Body of pancreas (tissue), 4 donors: ENCODE measurements around the gene OR10G3. TPM values are rescaled to one million over a fixed set of nuclear protein-coding genes. Genes with fewer than 3 reads are reported as not detected.

Experiments used
- ATAC-seq: fragments of 150-250 bp; one replicate; pipeline ENCODE4 v1.9.1; 2016
- DNase-seq, 4 donors: peaks; one replicate each; pipeline ENCODE4 v3.0.0-alpha.2; 2019
- H3K27ac ChIP-seq, 4 donors: fragments of 200-600 bp; sonication (generic); 1 replicate in 3 of 4; 2 replicates in 1 of 4; pipeline versions ENCODE4 v1.5.1 to v1.6.1; 2016 to 2019; ENCODE audit warnings: mild to moderate bottlenecking in 1 of 4, mixed read lengths in 1 of 4, moderate library complexity in 1 of 4
- H3K27me3 ChIP-seq, 2 donors: fragments of 200-600 bp; sonication (generic); one replicate each; pipeline ENCODE4 v1.6.0; 2016; ENCODE audit warnings: mild to moderate bottlenecking in 1 of 2
- H3K36me3 ChIP-seq, 2 donors: fragments of 200-600 bp; sonication (generic); replicated peaks in 1 of 2; 2 replicates each; pipeline ENCODE4 v1.5.1; 2016; ENCODE audit warnings: low read depth in 2 of 2; ENCODE audit not compliant: insufficient read depth in 1 of 2
- H3K4me1 ChIP-seq: fragments of 200-600 bp; sonication (generic); one replicate; pipeline ENCODE4 v1.6.0; 2016
- H3K4me3 ChIP-seq, 2 donors: fragments of 200-600 bp; sonication (generic); 1 replicate in 1 of 2; 2 replicates in 1 of 2; pipeline ENCODE4 v1.5.1; 2016 to 2019
- H3K9me3 ChIP-seq, 3 donors: fragments of 200-600 bp; sonication (generic); 1 replicate in 2 of 3; 2 replicates in 1 of 3; pipeline ENCODE4 v1.5.1; 2016
- CTCF ChIP-seq, 7 experiments: fragments of 450-650 bp in 4 of 7; fragments of 200-600 bp in 3 of 7; sonication (generic) in 3 of 7; IDR thresholded peaks; one replicate each; pipeline ENCODE4 v1.5.1; 2016 to 2019; ENCODE audit warnings: antibody characterized with exemption in 7 of 7
- POLR2A ChIP-seq, 3 donors: fragments of 450-650 bp; IDR thresholded peaks; one replicate each; pipeline ENCODE4 v1.6.1; 2016; ENCODE audit warnings: antibody characterized with exemption in 3 of 3, mild to moderate bottlenecking in 2 of 3
- WGBS, 2 donors: methylation state at CpG; one replicate each; pipeline ENCODE4 v1.1.5; 2017; 5-methylcytosine and 5-hydroxymethylcytosine counted together
- intact Hi-C: fragments of 100-400 bp; cut with DNase I; formaldehyde crosslinking; loops from one replicate; pipeline ENCODE4 v1.15.1; 2023
- total RNA-seq, 2 donors: library from RNA; depleted of rRNA; stranded (reverse); fragments of >200 nt; gene quantifications; one replicate each; pipeline ENCODE4 v1.1.0, GENCODE V29; 2016

Gene OR10G3
- total RNA-seq, 2 donors from 2014 or later, result not detected

- no peak overlapping the region for H3K27ac ChIP-seq
- intact Hi-C loops, result no loop called here
- TF ChIP-seq POLR2A (IDR thresholded peaks at IDR 0.05), result no peak
- TF ChIP-seq CTCF (IDR thresholded peaks at IDR 0.05), result no peak
- no peak overlapping the region for H3K4me3 ChIP-seq
- H3K4me1 ChIP-seq, result no peaks in the 10 kb centered on the region
- no peak for DNase-seq
- no peaks in the 10 kb centered on the region for H3K9me3 ChIP-seq
- H3K36me3 ChIP-seq, result no peaks in the 10 kb centered on the region
- ATAC-seq, result no peak
- H3K27me3 ChIP-seq, result no peaks in the 10 kb centered on the region
- WGBS, 2 donors, result 38 to 41% methylated on average over 1 of the region's 1 CpG
These were observed 59.1 kb downstream of the OR10G3 start for GRCh38 chr14:21520767-21521166.

GRCh38 chr14:21518725-21519124 lies 61.2 kb downstream of the OR10G3 start:
- no peak overlapping the region for H3K27ac ChIP-seq
- TF ChIP-seq CTCF (IDR thresholded peaks at IDR 0.05) (no peak), POLR2A (IDR thresholded peaks at IDR 0.05) (no peak)
- WGBS, 2 donors, result 75 to 76% methylated on average over 2 of the region's 2 CpGs
- DNase-seq (no peak), ATAC-seq (no peak)
- H3K4me3 ChIP-seq, result no peak overlapping the region
- no peaks in the 10 kb centered on the region for H3K36me3 ChIP-seq
- H3K9me3 ChIP-seq, result no peaks in the 10 kb centered on the region
- intact Hi-C loops, result no loop called here
- H3K4me1 ChIP-seq, result no peaks in the 10 kb centered on the region
- no peaks in the 10 kb centered on the region for H3K27me3 ChIP-seq

Other genes with a start within 250 kb of the OR10G3 start
- 10 to 100 TPM; 34.6 to 37.1 TPM for gene SUPT16H, start 196.1 kb downstream of the OR10G3 start, total RNA-seq
- 10 to 100 TPM; 33.2 to 72.2 TPM for gene CHD8, start 124.0 kb downstream of the OR10G3 start, total RNA-seq
- gene RAB2B, start 103.1 kb downstream of the OR10G3 start, total RNA-seq, result 10 to 100 TPM; 13.5 to 15.6 TPM
- gene TOX4, start 102.9 kb downstream of the OR10G3 start, total RNA-seq, result 10 to 100 TPM; 13.2 to 31.6 TPM
- 10 to 100 TPM; 49.8 to 69.2 TPM for gene METTL3, start 68.7 kb downstream of the OR10G3 start, total RNA-seq
- gene SALL2, start 53.7 kb downstream of the OR10G3 start, total RNA-seq, result 1 to 10 TPM; 7.8 to 9.2 TPM
- not detected for gene OR10G2, start 54.9 kb upstream of the OR10G3 start, total RNA-seq
- not detected for gene OR4E2, start 73.8 kb upstream of the OR10G3 start, total RNA-seq
- gene OR4E1, start 93.7 kb upstream of the OR10G3 start, total RNA-seq, result not detected